Measurements from ENCODE around the gene RAB11FIP4.

Gene RAB11FIP4

DNA sequence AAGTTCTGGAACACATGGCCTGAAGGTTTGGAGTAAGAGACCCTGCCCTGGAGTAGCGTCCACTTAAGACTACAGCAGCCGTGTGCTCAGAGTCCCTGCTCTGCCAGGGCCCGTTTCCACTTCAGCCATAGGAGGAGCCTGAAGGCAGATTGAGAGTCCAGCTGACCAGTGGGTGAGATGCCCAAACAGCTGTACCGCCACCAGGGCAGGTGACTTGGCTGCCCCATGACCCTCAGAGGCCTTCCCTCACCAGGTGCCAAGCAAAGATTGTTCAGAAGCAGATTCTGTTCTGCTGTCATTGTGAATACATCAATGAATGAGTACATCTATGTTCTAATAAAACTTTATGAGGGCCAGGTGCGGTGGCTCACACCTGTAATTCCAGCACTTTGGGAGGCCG, 178.8 kb downstream of the RAB11FIP4 start:
- no peak for DNase-seq (ENCODE audit: low spot score)

DNA sequence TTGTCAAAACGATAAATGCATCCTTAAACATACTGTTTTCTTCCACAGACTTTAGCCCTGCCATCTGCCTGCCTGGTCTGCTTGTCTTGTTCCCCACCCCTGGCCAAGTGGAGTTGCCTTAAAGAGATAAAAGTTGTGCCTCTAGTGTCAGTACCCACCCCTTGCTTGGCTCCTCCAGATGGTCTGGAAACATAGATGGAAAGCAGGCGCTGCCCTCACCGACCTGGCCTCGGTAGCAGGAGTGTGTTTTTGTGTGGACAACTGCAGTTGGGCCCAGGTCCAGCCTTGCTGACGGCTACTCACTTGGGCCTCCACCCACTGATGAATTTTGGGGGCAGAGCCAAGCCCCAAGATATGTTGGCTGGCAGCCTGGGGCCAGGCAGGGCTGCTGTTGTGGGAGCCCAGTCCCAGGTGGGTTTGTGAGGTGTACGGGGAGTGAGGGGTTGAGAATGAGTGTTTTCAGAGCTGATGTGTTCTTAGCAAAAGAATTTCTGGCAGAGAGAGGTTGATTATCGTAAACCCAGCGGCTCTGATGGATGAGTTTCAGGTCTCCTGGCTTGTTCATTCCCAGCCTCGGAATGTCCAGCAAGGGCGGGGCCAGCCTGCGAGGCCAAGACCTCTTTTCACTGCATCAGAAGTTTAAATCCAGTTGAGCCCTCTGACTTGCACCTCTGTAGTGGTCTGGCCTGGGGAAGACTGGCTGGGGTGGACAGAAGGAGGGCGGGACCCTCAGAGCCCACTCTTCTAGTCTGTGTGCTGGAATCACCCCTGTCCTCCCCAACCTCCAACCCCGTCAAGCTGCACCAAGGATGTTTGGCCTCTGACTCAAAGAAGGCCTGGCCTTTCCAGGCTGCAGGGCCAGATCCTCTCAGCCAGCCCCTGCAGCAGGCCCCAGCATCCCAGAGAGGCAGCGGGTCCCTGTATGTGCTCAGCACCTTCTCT, 179.7 kb downstream of the RAB11FIP4 start:
- no peak for DNase-seq (ENCODE audit: low spot score)

DNA sequence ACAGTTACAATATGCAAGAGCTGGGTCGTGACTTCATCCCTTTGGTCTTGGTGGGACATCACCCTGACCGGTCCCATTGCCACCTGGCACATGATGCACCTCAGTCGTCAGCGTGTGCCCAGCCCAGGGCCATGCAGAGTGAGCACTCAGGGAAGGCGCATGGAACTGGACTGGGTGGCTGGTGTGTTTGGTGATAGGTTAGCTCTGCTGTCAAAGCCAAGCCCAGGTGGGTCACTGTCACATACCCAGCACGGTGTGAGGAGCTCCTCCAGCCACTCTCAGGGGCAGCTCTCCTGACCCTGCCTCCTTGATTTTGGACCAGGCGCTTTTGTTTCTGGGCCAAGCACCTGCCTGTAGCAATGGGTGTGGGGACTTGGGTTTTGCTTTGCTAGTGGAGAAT, 180.9 kb downstream of the RAB11FIP4 start:
- DNase-seq (ENCODE audit: low spot score), result no peak

DNA sequence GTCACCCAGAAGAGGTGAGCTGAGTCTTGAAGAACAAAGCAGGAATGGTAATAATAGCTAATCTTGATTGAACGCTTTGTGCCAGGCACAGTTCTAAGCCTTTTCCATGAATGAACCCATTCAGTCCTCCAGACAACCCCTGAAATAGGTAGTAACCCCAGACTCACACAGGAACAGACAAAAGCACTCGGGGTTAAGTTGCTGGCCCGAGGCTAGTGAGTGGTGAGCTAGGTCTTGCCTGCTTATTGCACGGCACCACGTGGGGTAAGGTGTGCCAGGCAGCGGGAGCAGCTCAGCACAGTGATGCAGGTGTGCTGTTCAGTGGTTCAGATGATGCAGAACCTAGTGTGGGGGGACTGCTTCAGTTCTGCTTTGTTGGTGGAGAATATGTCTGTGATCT, 181.6 kb downstream of the RAB11FIP4 start:
- DNase-seq (ENCODE audit: low spot score), result no peak

DNA sequence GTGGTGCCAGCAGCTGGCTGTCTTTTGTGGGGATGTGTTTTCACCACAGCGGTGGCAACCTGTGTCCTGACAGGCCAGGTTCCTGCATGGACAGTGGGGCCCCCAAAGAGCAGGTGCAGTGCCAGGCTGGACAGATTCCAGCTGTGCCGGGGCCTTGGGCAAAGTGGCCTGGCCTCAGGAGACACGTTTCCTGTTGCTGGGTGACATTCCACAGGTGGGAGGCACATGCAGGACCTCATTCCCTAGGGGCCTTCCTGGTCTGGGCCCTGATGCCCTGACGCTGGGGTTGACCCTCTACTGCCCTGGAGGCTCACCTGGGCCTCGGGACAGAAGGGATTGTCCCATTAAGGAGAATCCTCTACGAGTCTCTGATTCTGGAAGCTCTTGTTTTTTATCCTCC, 182.4 kb downstream of the RAB11FIP4 start:
- no peak for DNase-seq (ENCODE audit: low spot score)

GRCh38 chr17:31574458-31574857, 183.0 kb downstream of the RAB11FIP4 start:
- no peak for DNase-seq (ENCODE audit: low spot score)

DNA sequence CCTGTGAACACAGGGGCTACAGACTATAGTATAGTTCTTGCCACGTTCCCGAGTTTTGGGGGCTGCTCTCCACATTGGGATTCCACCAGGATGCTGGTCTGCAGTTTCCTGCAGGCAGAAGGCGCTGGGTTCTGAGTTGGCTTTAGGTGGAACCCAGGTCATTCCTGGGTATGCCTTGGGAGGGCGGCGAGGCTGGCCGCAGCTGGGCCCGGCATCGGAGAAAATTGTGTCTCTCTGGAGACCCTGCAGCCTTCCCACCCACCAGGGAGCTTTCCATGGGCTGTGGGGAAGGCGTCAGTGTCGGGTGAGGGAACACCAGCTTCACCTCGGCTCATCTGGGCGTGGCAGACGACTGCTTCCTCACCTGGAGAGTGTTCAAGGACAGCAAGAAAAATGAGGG, 183.6 kb downstream of the RAB11FIP4 start:
- DNase-seq (ENCODE audit: low spot score), result no peak

GRCh38 chr17:31579265-31579664, 187.8 kb downstream of the RAB11FIP4 start:
- DNase-seq (ENCODE audit: low spot score), result no peak

GRCh38 chr17:31580316-31580705, 188.8 kb downstream of the RAB11FIP4 start:
- no peak for DNase-seq (ENCODE audit: low spot score)

GRCh38 chr17:31580706-31581490, 189.4 kb downstream of the RAB11FIP4 start:
- DNase-seq (ENCODE audit: low spot score), result peak; percentile 24

DNA sequence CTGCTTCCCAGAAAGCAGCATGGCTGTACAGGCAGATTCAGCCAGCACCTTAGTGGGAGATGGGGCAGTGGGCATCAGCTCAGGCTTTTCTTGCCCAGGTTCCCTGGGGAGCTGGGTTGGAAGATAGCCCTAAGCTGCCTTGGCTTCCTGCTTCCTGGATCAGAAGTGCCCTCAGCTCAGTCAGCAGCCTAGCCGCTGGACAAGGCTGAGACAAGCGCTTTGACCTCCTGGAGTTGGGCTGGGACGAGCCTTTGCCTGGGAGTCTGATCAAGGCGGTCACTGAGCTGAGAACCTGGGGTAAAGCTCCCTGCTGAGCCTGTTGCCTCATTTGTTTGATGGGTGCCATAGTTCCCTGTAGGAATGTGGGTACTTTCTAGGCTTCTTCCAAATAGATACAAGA, 190.0 kb downstream of the RAB11FIP4 start:
- DNase-seq (ENCODE audit: low spot score), result no peak

GRCh38 chr17:31582151-31582907, 190.9 kb downstream of the RAB11FIP4 start:
- DNase-seq (ENCODE audit: low spot score), result no peak

DNA sequence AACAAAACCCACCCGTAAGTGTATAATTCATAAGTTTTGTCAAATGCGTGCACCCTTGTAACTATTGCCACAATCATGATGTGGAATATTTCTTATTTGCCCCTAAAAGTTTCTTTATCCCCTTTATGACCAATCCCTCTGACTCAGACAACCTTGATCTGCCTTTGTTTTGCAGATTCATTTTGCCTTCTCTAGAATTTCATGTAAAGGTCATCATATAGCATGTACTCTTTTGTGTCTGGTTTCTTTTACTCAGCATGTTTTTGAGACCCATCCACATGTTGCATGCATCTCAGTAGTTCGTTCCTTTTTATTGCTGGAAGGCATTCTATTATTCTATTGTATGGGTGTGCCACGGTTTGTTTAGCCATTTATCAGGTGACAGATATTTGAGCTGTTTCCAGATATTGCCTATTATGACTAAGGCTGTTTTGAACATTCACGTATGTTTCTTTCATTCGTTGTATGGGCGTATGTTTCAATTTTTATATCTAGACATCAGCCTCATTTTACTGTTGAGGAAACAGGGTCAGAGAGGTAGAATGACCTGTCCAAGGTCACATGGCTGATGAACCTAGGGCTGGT, 192.4 kb downstream of the RAB11FIP4 start:
- no peak for DNase-seq (ENCODE audit: low spot score)

GRCh38 chr17:31584438-31585279, 193.2 kb downstream of the RAB11FIP4 start:
- no peak for DNase-seq (ENCODE audit: low spot score)

DNA sequence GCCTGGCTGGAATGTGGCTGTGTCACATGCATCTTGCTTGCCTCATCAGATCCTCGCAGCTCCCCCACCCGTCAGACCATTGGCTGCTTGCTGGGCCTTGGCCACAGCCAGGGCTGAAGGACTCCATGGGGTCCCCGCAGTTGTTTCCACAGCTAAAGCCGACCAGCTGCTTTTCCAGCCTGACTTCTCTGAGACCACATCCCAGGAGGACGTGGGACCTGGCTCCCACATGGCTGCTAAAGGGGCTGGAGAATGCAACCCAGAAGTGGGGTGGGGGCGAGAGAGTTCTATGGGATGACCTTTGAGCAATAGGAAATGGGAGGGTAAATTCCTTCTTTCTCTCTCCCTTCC, 193.8 kb downstream of the RAB11FIP4 start:
- no peak for DNase-seq (ENCODE audit: low spot score)

DNA sequence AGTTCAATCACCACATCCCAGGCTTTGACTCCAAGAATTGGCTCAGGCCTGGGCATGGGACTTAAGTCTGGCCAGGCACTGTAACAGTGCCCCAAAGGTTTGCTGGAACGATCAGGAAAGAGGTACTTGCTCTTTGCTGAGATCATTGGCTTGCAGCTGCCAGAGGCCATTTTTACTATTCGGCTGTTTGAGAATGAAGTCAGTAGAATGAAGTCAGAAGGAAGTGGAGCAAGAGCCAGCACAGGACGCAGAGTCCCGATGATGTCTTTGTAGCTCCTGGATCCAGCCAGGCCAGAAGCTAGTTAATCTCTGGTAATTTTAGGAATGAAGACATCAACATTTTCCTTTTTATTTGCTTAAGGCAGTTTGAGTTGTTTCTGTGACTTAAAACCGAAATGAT, 195.5 kb downstream of the RAB11FIP4 start:
- DNase-seq (ENCODE audit: low spot score), result no peak

- DNase-seq (ENCODE audit: low spot score), result no peak
Measured at GRCh38 chr17:31587462-31587861, 196.0 kb downstream of the RAB11FIP4 start.
